K562 (cell line): ENCODE data around the gene ANO9. TPM values are rescaled to one million over a fixed set of nuclear protein-coding genes. Genes with fewer than 3 reads are reported as not detected.

ENCODE experiments used
- CCNT2 ChIP-seq: IDR thresholded peaks from 2 replicates; pipeline ENCODE4 v1.6.1; 2011; ENCODE audit warnings: borderline replicate concordance, low read depth, mild to moderate bottlenecking, moderate library complexity, mixed read lengths, low read length; ENCODE audit not compliant: insufficient read length; ENCODE audit errors: extremely low read depth
- CEBPZ ChIP-seq: fragments of 150-350 bp; IDR thresholded peaks from 2 replicates; pipeline ENCODE4 v1.6.1; 2014; ENCODE audit warnings: low read depth, mild to moderate bottlenecking, low read length, borderline replicate concordance
- CHAMP1 ChIP-seq: fragments of 450-650 bp; IDR thresholded peaks from 2 replicates; pipeline ENCODE4 v1.6.1; 2016; ENCODE audit warnings: mild to moderate bottlenecking
- ESRRB ChIP-seq: fragments of 250-450 bp; sonication (Bioruptor Pico); IDR thresholded peaks from 2 replicates; pipeline ENCODE4 v1.5.0; 2020; ENCODE audit warnings: mild to moderate bottlenecking, moderate library complexity, borderline replicate concordance
- HLTF ChIP-seq: fragments of 450-650 bp; IDR thresholded peaks from 2 replicates; pipeline ENCODE4 v1.6.1; 2016
- MITF ChIP-seq: IDR thresholded peaks from 2 replicates; pipeline ENCODE4 v1.6.1; 2014; ENCODE audit warnings: antibody characterized with exemption
- RBBP5 ChIP-seq: fragments of 200-600 bp; sonication (generic); IDR thresholded peaks from 2 replicates; pipeline ENCODE4 v1.6.1; 2012; ENCODE audit warnings: borderline replicate concordance, mild to moderate bottlenecking, low read length, control low read depth, inconsistent platforms; ENCODE audit not compliant: insufficient read depth, poor library complexity, severe bottlenecking
- RFX1 ChIP-seq: fragments of 450-650 bp; IDR thresholded peaks from 2 replicates; pipeline ENCODE4 v1.6.1; 2016; ENCODE audit warnings: mild to moderate bottlenecking, moderate library complexity
- THRAP3 ChIP-seq: fragments of 450-650 bp; IDR thresholded peaks from 2 replicates; pipeline ENCODE4 v1.6.1; 2016; ENCODE audit warnings: mild to moderate bottlenecking, inconsistent platforms, borderline replicate concordance
- ZNF197 ChIP-seq: fragments of 200-800 bp; sonication (Bioruptor generic); IDR thresholded peaks from 2 replicates; pipeline ENCODE4 v1.6.1; 2016; ENCODE audit warnings: low read depth, missing genetic modification characterization, missing compliant biosample characterization
- ZNF586 ChIP-seq: fragments of 450-650 bp; formaldehyde crosslinking; conservative IDR thresholded peaks from 2 replicates; pipeline ENCODE4 v1.4.0; 2020; ENCODE audit warnings: mild to moderate bottlenecking, moderate library complexity
- ZNF609 ChIP-seq: sonication (generic); formaldehyde crosslinking; IDR thresholded peaks from 2 replicates; pipeline ENCODE4 v1.8.1; 2023; ENCODE audit warnings: missing genetic modification reagents, mild to moderate bottlenecking, borderline replicate concordance
- ZNF764 ChIP-seq: fragments of 250-450 bp; sonication (Bioruptor Pico); IDR thresholded peaks from 2 replicates; pipeline ENCODE4 v1.4.0; 2020; ENCODE audit warnings: low read depth, mild to moderate bottlenecking, moderate library complexity
- polyA plus RNA-seq, 8 experiments: library from polyadenylated mRNA; depleted of rRNA in 4 of 8; stranded (reverse) in 5 of 8; unstranded in 3 of 8; fragments of >200 nt; fragmentation: Nextera tagmentation in 2 of 8; fragmentation: Illumina TruSeq in 1 of 8; extraction: Ambion mirVana in 2 of 8; extraction: Trizol in 1 of 8; gene quantifications; 2 replicates each; pipeline versions ENCODE4 v1.2.1 to v1.2.3, GENCODE V29; 2011 to 2014; ENCODE audit warnings: inconsistent platforms in 1 of 8, missing spikeins in 1 of 8
- total RNA-seq, 7 experiments: library from RNA; depleted of rRNA in 6 of 7; stranded (reverse); fragments of >200 nt in 6 of 7; fragmentation: Illumina TruSeq in 2 of 7; extraction: Trizol in 2 of 7; gene quantifications; 2 replicates each; pipeline versions ENCODE4 v1.2.1 to v1.2.3, GENCODE V29; 2011 to 2021; ENCODE audit warnings: low replicate concordance in 1 of 7

The ANO9 gene
- total and polyA plus RNA-seq, 9 of the 15 experiments (the other 6 are each of a cell fraction or from before 2014, with no cell fraction given), result 0.20 to 14.5 (median 4.5) TPM

- TF ChIP-seq ZNF609 (CRISPR knock-in tag) (peak; percentile 67; the same call in 1 of the 2 replicates), ZNF197 (peak; percentile 95), RFX1 (peak; percentile 90), RBBP5 (peak; percentile 62), ZNF586 (CRISPR knock-in tag) (no peak), THRAP3 (no peak), ESRRB (no peak), MITF (no peak), CHAMP1 (no peak), HLTF (no peak), ZNF764 (CRISPR knock-in tag) (no peak), CCNT2 (peak; percentile 84), CEBPZ (peak; percentile 19; the same call in 1 of the 2 replicates)
Observed at GRCh38 chr11:449889-450808, 8.3 kb upstream of the ANO9 start, which contains the start of gene PTDSS2 (continued).
